ENCODE measurements around the gene CHAC2.

DNA sequence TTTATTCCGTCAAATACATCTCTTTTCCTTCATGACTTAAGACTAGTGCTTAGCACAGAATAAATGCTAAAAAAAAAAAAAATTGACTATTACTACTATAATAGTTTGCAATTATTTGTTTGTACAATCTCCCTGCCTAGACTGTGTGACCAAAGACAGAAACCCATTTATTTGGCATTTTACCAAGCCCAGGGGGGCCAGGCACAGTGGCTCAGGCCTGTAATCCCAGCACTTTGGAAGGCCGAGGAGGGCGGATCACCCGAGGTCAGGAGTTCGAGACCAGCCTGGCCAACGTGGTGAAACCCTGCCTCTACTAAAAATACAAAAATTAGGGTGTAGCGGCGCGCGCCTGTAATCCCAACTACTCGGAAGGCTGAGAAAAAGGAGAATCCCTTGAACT lies 17.8 kb downstream of the CHAC2 start:
- TF ChIP-seq POLR2AphosphoS5 (IDR thresholded peaks at IDR 0.05; ENCODE audit: low read depth, low read length) (no peak), POLR2A (IDR thresholded peaks at IDR 0.05; ENCODE audit: borderline replicate concordance, extremely low read depth, insufficient read depth, insufficient read length) (no peak), TCF7L2 (IDR thresholded peaks at IDR 0.05; ENCODE audit: borderline replicate concordance, extremely low read depth, insufficient read depth, insufficient read length) (no peak), EZH2phosphoT487 (IDR thresholded peaks at IDR 0.05; ENCODE audit: borderline replicate concordance) (no peak), SIN3A (IDR thresholded peaks at IDR 0.05; ENCODE audit: low read depth) (no peak), CEBPB (IDR thresholded peaks at IDR 0.05; ENCODE audit: low read depth) (no peak), RAD21 (IDR thresholded peaks at IDR 0.05; ENCODE audit: low read depth) (no peak), EGR1 (IDR thresholded peaks at IDR 0.05; ENCODE audit: low read depth) (no peak), SRF (IDR thresholded peaks at IDR 0.05; ENCODE audit: low read depth) (no peak), ZNF274 (IDR thresholded peaks at IDR 0.05; ENCODE audit: low read depth, low read length) (no peak), REST (IDR thresholded peaks at IDR 0.05; ENCODE audit: low read depth) (no peak)
- TF ChIP-seq, protein P1, sequence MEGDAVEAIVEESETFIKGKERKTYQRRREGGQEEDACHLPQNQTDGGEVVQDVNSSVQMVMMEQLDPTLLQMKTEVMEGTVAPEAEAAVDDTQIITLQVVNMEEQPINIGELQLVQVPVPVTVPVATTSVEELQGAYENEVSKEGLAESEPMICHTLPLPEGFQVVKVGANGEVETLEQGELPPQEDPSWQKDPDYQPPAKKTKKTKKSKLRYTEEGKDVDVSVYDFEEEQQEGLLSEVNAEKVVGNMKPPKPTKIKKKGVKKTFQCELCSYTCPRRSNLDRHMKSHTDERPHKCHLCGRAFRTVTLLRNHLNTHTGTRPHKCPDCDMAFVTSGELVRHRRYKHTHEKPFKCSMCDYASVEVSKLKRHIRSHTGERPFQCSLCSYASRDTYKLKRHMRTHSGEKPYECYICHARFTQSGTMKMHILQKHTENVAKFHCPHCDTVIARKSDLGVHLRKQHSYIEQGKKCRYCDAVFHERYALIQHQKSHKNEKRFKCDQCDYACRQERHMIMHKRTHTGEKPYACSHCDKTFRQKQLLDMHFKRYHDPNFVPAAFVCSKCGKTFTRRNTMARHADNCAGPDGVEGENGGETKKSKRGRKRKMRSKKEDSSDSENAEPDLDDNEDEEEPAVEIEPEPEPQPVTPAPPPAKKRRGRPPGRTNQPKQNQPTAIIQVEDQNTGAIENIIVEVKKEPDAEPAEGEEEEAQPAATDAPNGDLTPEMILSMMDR (IDR thresholded peaks at IDR 0.05 in 2 of 3, conservative IDR thresholded peaks at IDR 0.05 in 1 of 3; ENCODE audit: borderline replicate concordance in 1 of 3, insufficient read depth in 1 of 3, low read depth in 2 of 3, low read length in 2 of 3), result no peak
